Measurements from ENCODE around the gene COPS7A. TPM values are rescaled to one million over a fixed set of nuclear protein-coding genes. Genes with fewer than 3 reads are reported as not detected.
A peak's percentile ranks its signal among the peaks of the same experiment; 100 is the strongest.

Gene COPS7A
- total RNA-seq, 1 experiment from 2014 or later, result 82.3 TPM

DNA sequence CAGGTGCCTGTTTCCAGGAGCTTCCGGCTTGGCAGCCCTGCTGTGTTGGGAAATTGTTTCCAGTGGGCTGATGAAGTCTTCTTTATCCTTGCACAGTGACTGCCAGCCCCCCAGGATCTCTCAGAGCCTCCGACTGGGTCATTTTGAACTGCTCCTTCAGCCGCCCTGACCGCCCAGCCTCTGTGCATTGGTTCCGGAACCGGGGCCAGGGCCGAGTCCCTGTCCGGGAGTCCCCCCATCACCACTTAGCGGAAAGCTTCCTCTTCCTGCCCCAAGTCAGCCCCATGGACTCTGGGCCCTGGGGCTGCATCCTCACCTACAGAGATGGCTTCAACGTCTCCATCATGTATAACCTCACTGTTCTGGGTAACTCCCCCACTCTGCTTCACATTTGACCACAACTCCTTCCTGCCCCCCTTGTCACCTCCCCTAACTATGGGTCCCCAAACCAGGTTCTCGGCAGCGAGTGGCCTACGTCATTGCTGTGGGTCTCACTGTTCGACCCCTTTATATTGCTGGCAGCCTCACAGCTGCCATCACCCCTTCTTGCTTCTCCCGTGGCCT, 50.7 kb downstream of the COPS7A start:
- no peak for ATAC-seq

DNA sequence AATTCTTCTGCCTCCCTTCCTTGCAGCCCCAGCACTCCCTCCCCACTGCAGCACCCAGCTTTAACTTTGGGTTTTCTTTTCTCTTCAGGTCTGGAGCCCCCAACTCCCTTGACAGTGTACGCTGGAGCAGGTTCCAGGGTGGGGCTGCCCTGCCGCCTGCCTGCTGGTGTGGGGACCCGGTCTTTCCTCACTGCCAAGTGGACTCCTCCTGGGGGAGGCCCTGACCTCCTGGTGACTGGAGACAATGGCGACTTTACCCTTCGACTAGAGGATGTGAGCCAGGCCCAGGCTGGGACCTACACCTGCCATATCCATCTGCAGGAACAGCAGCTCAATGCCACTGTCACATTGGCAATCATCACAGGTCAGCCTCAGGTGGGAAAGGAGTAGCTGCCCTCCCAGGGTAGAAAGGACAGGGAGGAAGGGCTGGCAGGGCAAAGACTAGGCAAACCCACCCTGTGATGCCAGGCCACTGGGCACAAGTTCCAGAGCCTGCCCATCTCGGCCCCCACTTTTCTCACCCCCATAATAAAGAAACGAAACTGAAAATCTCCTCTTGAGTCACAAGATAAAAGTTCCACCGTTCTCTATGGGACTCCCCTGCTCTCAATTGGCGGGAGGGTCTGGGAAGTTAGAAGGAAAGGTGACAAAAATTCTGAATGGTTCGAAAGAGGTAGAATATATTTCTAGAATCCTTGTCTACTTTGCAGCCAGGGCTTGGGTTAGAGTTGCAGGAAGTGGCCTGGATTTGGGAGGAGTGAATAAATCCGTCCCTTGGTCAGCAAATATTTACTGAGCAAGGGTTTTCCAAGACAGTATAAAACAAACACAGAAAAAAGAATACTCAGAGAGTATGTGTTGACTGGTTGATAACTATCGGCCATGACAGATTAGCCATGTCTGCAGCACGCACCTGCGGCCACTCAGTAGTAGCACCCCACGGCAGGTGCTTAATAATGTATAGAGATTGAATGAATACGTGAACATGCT, 51.6 kb downstream of the COPS7A start:
- no peaks in the 10 kb centered on the region for H3K36me3 ChIP-seq (ENCODE audit: low read depth, low read length)
- no peaks in the 10 kb centered on the region for H3K27me3 ChIP-seq (ENCODE audit: low read length)
- H4K20me1 ChIP-seq (ENCODE audit: low read length), result no peaks in the 10 kb centered on the region
- H3F3A ChIP-seq (ENCODE audit: low read length, unreplicated experiment), result no peaks in the 10 kb centered on the region
- H3K4me2 ChIP-seq (ENCODE audit: low read length), result no peak overlapping the region
- POLR2A ChIA-PET (ENCODE audit: unreplicated experiment), result no interaction called here
- H3K27ac ChIP-seq (ENCODE audit: low read length), result no peak overlapping the region
- no peak overlapping the region for H3K4me3 ChIP-seq (ENCODE audit: low read length)
- no peaks in the 10 kb centered on the region for H3K9me2 ChIP-seq (replicated peaks; ENCODE audit: low read length)
- DNase-seq, result no peak
- no peak overlapping the region for H3K9ac ChIP-seq (ENCODE audit: low read length)
- peaks cover 4% of the 10 kb centered on the region; the same call in 1 of the 2 replicates for H3K4me1 ChIP-seq (ENCODE audit: insufficient read depth, low read length)
- peak; percentile 18 for ATAC-seq
- TF ChIP-seq CTCF (conservative IDR thresholded peaks at IDR 0.05; ENCODE audit: low read depth, low read length), result no peak
- no peak for TF ChIP-seq EZH2 (IDR thresholded peaks at IDR 0.05; ENCODE audit: low read length, unreplicated experiment)
- TF ChIP-seq EZH2phosphoT487 (IDR thresholded peaks at IDR 0.05; ENCODE audit: borderline replicate concordance, low read length), result no peak
- CTCF ChIA-PET, result no interaction called here
- no peak overlapping the region for H2AFZ ChIP-seq (ENCODE audit: low read length)
- H3K79me2 ChIP-seq (ENCODE audit: low read length), result no peaks in the 10 kb centered on the region
- no peaks in the 10 kb centered on the region for H3K9me3 ChIP-seq (ENCODE audit: low read length)
- intact Hi-C loops (cut with micrococcal nuclease), result no loop called here
- BruUV-seq (replicated peaks), result no TSS peak

More for the DNA sequence above, 50.7 kb downstream of the COPS7A start:
- Histone ChIP-seq H3K4me1 (ENCODE audit: insufficient read depth, low read length) (peaks cover 4% of the 10 kb centered on the region; the same call in 1 of the 2 replicates), H3K4me2 (ENCODE audit: low read length) (no peak overlapping the region), H3K36me3 (ENCODE audit: low read depth, low read length) (no peaks in the 10 kb centered on the region), H3K9me3 (ENCODE audit: low read length) (no peaks in the 10 kb centered on the region), H4K20me1 (ENCODE audit: low read length) (no peaks in the 10 kb centered on the region), H3F3A (ENCODE audit: low read length, unreplicated experiment) (no peaks in the 10 kb centered on the region), H3K27ac (ENCODE audit: low read length) (no peak overlapping the region), H3K9me2 (replicated peaks; ENCODE audit: low read length) (no peaks in the 10 kb centered on the region), H3K27me3 (ENCODE audit: low read length) (no peaks in the 10 kb centered on the region), H3K4me3 (ENCODE audit: low read length) (no peak overlapping the region), H3K79me2 (ENCODE audit: low read length) (no peaks in the 10 kb centered on the region), H2AFZ (ENCODE audit: low read length) (no peak overlapping the region), H3K9ac (ENCODE audit: low read length) (no peak overlapping the region)
- no peak for TF ChIP-seq EZH2phosphoT487 (IDR thresholded peaks at IDR 0.05; ENCODE audit: borderline replicate concordance, low read length)
- TF ChIP-seq CTCF (conservative IDR thresholded peaks at IDR 0.05; ENCODE audit: low read depth, low read length), result no peak
- no peak for TF ChIP-seq EZH2 (IDR thresholded peaks at IDR 0.05; ENCODE audit: low read length, unreplicated experiment)
- CTCF ChIA-PET, result no interaction called here
- POLR2A ChIA-PET (ENCODE audit: unreplicated experiment), result no interaction called here
- no peak for DNase-seq
- intact Hi-C loops (cut with micrococcal nuclease), result no loop called here
- no TSS peak for BruUV-seq (replicated peaks)

DNA sequence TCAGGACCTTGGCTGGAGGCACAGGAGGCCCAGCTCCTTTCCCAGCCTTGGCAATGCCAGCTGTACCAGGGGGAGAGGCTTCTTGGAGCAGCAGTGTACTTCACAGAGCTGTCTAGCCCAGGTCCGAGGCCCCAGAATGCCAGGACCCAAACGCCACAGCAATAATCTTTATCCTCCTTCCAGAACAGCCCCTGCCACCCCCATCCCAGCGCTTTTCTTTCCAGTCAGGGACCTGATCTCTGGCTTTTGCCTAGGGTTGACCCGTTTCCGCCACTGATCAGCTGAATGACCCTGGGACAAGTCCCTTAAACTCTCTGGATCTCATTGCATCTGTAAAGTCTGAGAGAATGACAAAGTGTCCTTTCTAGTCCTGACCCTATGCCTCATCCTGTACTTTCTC, 53.5 kb downstream of the COPS7A start:
- ChIA-PET CTCF (no interaction called here), POLR2A (ENCODE audit: unreplicated experiment) (no interaction called here)
- no peaks in the 10 kb centered on the region for H3K27me3 ChIP-seq (ENCODE audit: low read length)
- no TSS peak for BruUV-seq (replicated peaks)
- no peak overlapping the region for H2AFZ ChIP-seq (ENCODE audit: low read length)
- H4K20me1 ChIP-seq (ENCODE audit: low read length), result no peaks in the 10 kb centered on the region
- H3K9ac ChIP-seq (ENCODE audit: low read length), result no peak overlapping the region
- no peak overlapping the region for H3K4me2 ChIP-seq (ENCODE audit: low read length)
- DNase-seq (no peak), ATAC-seq (no peak)
- peaks cover 4% of the 10 kb centered on the region; the same call in 1 of the 2 replicates for H3K4me1 ChIP-seq (ENCODE audit: insufficient read depth, low read length)
- no peak overlapping the region for H3K4me3 ChIP-seq (ENCODE audit: low read length)
- H3K36me3 ChIP-seq (ENCODE audit: low read depth, low read length), result no peaks in the 10 kb centered on the region
- H3K79me2 ChIP-seq (ENCODE audit: low read length), result no peaks in the 10 kb centered on the region
- H3K9me3 ChIP-seq (ENCODE audit: low read length), result no peaks in the 10 kb centered on the region
- intact Hi-C loops (cut with micrococcal nuclease), result no loop called here
- no peak overlapping the region for H3K27ac ChIP-seq (ENCODE audit: low read length)
- TF ChIP-seq CTCF (conservative IDR thresholded peaks at IDR 0.05; ENCODE audit: low read depth, low read length), result no peak
- no peak for TF ChIP-seq EZH2phosphoT487 (IDR thresholded peaks at IDR 0.05; ENCODE audit: borderline replicate concordance, low read length)
- no peak for TF ChIP-seq EZH2 (IDR thresholded peaks at IDR 0.05; ENCODE audit: low read length, unreplicated experiment)
- H3K9me2 ChIP-seq (replicated peaks; ENCODE audit: low read length), result no peaks in the 10 kb centered on the region
- no peaks in the 10 kb centered on the region for H3F3A ChIP-seq (ENCODE audit: low read length, unreplicated experiment)

Measured in PC-3 (cell line).